ENCODE measurements around the gene ZNF827.
A peak's percentile ranks its signal among the peaks of the same experiment; 100 is the strongest.

The ZNF827 gene

DNA sequence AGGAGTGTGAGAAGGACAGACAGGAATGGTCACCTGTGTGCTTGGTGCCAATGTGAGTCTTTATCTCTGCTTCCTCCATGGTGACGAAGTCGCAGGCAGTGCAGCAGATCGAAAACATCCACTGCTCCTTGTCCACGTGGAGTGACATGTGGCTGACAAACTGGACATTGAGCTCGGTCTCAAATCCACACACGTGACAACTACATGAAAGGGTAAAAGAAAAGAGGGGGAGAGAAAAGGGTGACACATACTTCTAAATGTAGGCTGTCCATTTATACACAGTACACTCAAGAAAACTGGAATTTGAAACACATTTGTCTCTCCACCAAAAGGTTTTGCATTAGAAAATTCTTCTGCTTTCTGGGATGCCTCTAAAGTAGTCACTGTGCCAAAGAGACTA is 164.2 kb downstream of the ZNF827 start:
- Mint-ChIP-seq H3K27ac (no peak overlapping the region), H3K9me3 (no peaks in the 10 kb centered on the region), H3K4me1 (ENCODE audit: low read depth in 2 of 2) (no peaks in the 10 kb centered on the region), H3K27me3 (no peaks in the 10 kb centered on the region), H3K4me3 (no peak overlapping the region), H3K36me3 (ENCODE audit: insufficient read depth) (peaks cover 44% of the 10 kb centered on the region)
- no peak for ATAC-seq (replicated peaks)
- no peak for DNase-seq

- no peaks in the 10 kb centered on the region for H3K4me1 Mint-ChIP-seq (ENCODE audit: low read depth in 2 of 2)
- H3K27me3 Mint-ChIP-seq = no peaks in the 10 kb centered on the region
- no peak overlapping the region for H3K4me3 Mint-ChIP-seq
- no peak for DNase-seq
- no peak overlapping the region for H3K27ac Mint-ChIP-seq
- no peak for ATAC-seq (replicated peaks)
- peaks cover 37% of the 10 kb centered on the region for H3K36me3 Mint-ChIP-seq (ENCODE audit: insufficient read depth)
- H3K9me3 Mint-ChIP-seq = no peaks in the 10 kb centered on the region
Measured at GRCh38 chr4:145773581-145774234, 164.9 kb downstream of the ZNF827 start.

GRCh38 chr4:145772347-145772746 is 166.3 kb downstream of the ZNF827 start:
- DNase-seq (no peak), ATAC-seq (replicated peaks) (no peak)
- Mint-ChIP-seq H3K4me1 (ENCODE audit: low read depth in 2 of 2) (no peaks in the 10 kb centered on the region), H3K36me3 (ENCODE audit: insufficient read depth) (peaks cover 35% of the 10 kb centered on the region), H3K4me3 (no peak overlapping the region), H3K27me3 (no peaks in the 10 kb centered on the region), H3K27ac (no peak overlapping the region), H3K9me3 (no peaks in the 10 kb centered on the region)

GRCh38 chr4:145770124-145770523 is 168.5 kb downstream of the ZNF827 start:
- Mint-ChIP-seq H3K27me3 (no peaks in the 10 kb centered on the region), H3K36me3 (ENCODE audit: insufficient read depth) (peaks cover 33% of the 10 kb centered on the region), H3K4me1 (ENCODE audit: low read depth in 2 of 2) (no peaks in the 10 kb centered on the region), H3K9me3 (no peaks in the 10 kb centered on the region), H3K4me3 (no peak overlapping the region), H3K27ac (no peak overlapping the region)
- ATAC-seq (replicated peaks) (no peak), DNase-seq (no peak)

- DNase-seq (no peak), ATAC-seq (replicated peaks) (no peak)
- Mint-ChIP-seq H3K36me3 (ENCODE audit: insufficient read depth) (peaks cover 31% of the 10 kb centered on the region), H3K27me3 (no peaks in the 10 kb centered on the region), H3K4me1 (ENCODE audit: low read depth in 2 of 2) (no peaks in the 10 kb centered on the region), H3K27ac (no peak overlapping the region), H3K4me3 (no peak overlapping the region), H3K9me3 (no peaks in the 10 kb centered on the region)
Measured at GRCh38 chr4:145769450-145770037, 169.1 kb downstream of the ZNF827 start.

- ATAC-seq (replicated peaks) (no peak), DNase-seq (no peak)
- no peaks in the 10 kb centered on the region for H3K27me3 Mint-ChIP-seq
- no peak overlapping the region for H3K27ac Mint-ChIP-seq
- no peaks in the 10 kb centered on the region for H3K4me1 Mint-ChIP-seq (ENCODE audit: low read depth in 2 of 2)
- H3K36me3 Mint-ChIP-seq (ENCODE audit: insufficient read depth) = peaks cover 28% of the 10 kb centered on the region
- H3K4me3 Mint-ChIP-seq = no peak overlapping the region
- no peaks in the 10 kb centered on the region for H3K9me3 Mint-ChIP-seq
Measured at GRCh38 chr4:145766273-145766672, 172.3 kb downstream of the ZNF827 start.

- peaks cover 39% of the 10 kb centered on the region for H3K36me3 Mint-ChIP-seq (ENCODE audit: insufficient read depth)
- no peaks in the 10 kb centered on the region for H3K4me1 Mint-ChIP-seq (ENCODE audit: low read depth in 2 of 2)
Measured at GRCh38 chr4:145763399-145763798, 175.2 kb downstream of the ZNF827 start.

DNA sequence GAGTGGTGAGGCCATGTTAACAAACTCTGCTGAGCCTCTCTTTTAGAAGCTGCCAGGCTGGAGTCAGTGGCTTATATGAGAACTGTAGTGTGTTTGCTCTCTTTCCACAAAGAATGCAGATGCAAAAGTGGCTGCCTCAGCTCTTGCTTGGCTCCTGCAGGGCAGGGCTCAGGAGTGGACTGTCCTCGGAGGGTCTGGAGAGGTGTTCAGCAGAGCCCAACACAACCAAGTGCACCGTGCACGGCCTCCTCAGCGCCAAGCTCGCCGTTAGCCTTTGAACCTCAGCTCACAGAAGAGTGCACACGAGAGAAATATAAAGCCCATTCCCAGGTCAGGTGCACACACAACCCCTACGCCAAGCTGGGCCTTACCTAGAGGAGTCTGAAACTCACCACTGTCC is 175.9 kb downstream of the ZNF827 start:
- no peaks in the 10 kb centered on the region for H3K4me1 Mint-ChIP-seq (ENCODE audit: low read depth in 2 of 2)

More at GRCh38 chr4:145763399-145763798, 175.2 kb downstream of the ZNF827 start:
- Mint-ChIP-seq H3K27me3 (no peaks in the 10 kb centered on the region), H3K27ac (no peak overlapping the region), H3K4me3 (no peak overlapping the region), H3K9me3 (no peaks in the 10 kb centered on the region)
- no peak for ATAC-seq (replicated peaks)
- no peak for DNase-seq

DNA sequence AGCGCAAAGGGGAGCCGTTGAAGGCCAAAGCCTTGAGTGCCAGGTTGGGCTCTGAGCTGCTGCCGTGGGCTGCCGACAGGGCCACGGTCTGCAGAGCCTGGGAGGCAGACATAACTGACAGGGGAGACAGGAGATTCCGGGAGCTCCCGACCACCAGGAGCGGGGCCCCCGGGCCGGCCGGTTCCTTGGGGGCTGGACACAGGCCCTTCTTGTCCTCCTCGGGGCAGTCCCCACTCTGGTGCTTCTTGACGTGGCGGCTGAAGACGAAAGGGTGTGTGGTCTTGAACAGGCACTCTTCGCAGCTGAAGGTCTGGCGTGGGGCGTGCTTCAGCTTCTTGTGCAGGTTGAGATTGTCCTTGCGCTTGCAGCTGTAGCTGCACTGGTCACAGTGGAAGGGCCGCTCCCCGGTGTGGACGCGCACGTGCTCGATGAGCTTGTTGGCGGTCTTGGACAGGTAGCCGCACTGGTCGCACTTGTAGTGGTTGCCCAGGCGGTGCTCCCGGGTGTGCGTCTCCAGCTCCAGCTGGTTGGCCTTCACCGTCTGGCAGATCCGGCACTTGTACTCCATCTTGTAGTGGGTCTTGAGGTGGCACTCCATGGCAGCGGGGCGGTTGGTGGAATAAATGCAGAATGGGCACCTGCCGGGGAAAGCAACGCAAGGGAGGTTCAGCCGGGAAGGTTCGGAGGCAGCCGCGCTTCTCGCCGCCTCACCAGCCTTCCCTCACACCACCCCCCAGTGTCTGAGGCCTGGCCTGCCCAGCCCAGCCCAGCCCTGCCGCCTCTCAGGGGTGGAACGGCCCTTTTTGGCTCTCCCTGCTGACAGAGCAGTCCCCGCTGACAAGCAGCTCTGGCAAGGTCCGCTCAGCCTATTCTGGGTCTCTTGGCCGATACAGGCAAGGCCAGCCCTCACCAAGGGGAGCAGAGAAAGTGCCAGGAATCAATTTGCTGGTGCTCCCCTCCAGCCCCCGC is 177.4 kb downstream of the ZNF827 start:
- no peak for DNase-seq
- H3K4me1 Mint-ChIP-seq (ENCODE audit: low read depth in 2 of 2) = no peaks in the 10 kb centered on the region
- no peak overlapping the region for H3K4me3 Mint-ChIP-seq
- peaks cover 34% of the 10 kb centered on the region for H3K36me3 Mint-ChIP-seq (ENCODE audit: insufficient read depth)
- H3K27ac Mint-ChIP-seq = peak overlapping the region in 1 of 2 donors; percentile 13
- no peaks in the 10 kb centered on the region for H3K9me3 Mint-ChIP-seq
- ATAC-seq (replicated peaks) = no peak
- H3K27me3 Mint-ChIP-seq = no peaks in the 10 kb centered on the region

More for the DNA sequence above, 175.9 kb downstream of the ZNF827 start:
- H3K9me3 Mint-ChIP-seq = no peaks in the 10 kb centered on the region
- H3K36me3 Mint-ChIP-seq (ENCODE audit: insufficient read depth) = peaks cover 34% of the 10 kb centered on the region
- no peak for DNase-seq
- no peak overlapping the region for H3K27ac Mint-ChIP-seq
- no peak overlapping the region for H3K4me3 Mint-ChIP-seq
- H3K27me3 Mint-ChIP-seq = no peaks in the 10 kb centered on the region
- no peak for ATAC-seq (replicated peaks)

DNA sequence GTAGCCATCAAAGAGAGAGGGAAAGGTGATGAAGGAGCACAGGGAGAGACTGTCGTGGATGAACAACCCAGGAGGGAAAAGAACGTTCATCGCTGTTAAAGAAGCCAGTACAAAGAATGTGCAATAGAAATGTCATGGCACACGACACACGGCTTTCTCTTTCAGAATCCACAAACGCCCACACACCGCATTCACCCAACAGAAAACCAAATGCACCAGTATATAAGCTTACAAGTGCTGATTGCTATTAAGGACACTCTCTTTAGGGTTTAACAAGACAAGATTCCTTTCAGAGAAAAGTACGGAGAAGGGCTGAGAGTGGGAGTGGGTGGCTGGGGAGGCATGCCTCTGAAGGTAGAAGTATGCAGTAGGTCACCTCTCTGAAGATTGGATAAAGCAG is 178.4 kb downstream of the ZNF827 start:
- H3K27me3 Mint-ChIP-seq = no peaks in the 10 kb centered on the region
- H3K4me3 Mint-ChIP-seq = no peak overlapping the region
- no peaks in the 10 kb centered on the region for H3K9me3 Mint-ChIP-seq
- DNase-seq (no peak), ATAC-seq (replicated peaks) (no peak)
- H3K36me3 Mint-ChIP-seq (ENCODE audit: insufficient read depth) = peaks cover 28% of the 10 kb centered on the region
- H3K27ac Mint-ChIP-seq = peak overlapping the region in 1 of 2 donors; percentile 13
- no peaks in the 10 kb centered on the region for H3K4me1 Mint-ChIP-seq (ENCODE audit: low read depth in 2 of 2)

DNA sequence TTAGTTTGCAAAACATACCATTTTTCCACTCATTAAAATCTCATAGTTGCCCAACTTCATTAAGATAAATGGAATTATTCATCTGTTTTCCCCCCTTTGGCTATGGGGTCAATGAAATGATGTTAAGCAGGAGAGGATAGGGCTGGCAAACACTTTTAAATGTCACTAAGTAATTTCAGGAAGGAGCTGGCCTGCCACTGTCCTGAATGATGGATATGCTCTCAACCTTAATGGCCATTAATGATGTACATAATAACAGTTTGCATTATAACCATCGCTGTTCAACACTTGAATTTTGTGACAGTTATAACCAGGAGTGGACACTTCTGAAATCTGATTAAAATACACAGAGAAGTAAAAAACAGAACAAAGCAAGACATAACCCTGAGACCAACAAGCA is 181.4 kb downstream of the ZNF827 start:
- H3K27me3 Mint-ChIP-seq = peaks cover 3 to 4% of the 10 kb centered on the region in 2 donors
- no peak overlapping the region for H3K4me3 Mint-ChIP-seq
- DNase-seq (no peak), ATAC-seq (replicated peaks) (no peak)
- H3K27ac Mint-ChIP-seq = no peak overlapping the region
- no peaks in the 10 kb centered on the region for H3K4me1 Mint-ChIP-seq (ENCODE audit: low read depth in 2 of 2)
- peaks cover 20% of the 10 kb centered on the region for H3K36me3 Mint-ChIP-seq (ENCODE audit: insufficient read depth)
- no peaks in the 10 kb centered on the region for H3K9me3 Mint-ChIP-seq

DNA sequence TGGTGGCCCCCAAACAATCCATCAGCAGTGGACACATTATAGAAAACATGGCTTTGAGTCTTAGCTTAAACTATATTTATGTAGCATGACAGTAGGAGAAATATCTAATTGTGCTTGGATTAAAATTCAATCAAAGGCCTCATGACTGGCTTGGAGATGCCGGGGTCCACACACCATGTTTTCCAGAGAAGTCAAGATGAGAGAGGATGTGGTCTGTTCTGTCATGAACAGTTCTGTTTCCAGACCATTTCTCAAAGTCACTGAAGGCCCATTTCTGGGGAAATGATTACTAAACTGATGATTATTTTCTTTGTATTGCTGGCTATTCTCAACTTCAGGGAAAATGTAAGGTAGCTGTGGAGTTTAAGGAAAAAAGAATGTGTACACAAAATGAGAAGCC is 182.4 kb downstream of the ZNF827 start:
- Mint-ChIP-seq H3K4me1 (ENCODE audit: low read depth in 2 of 2) (no peaks in the 10 kb centered on the region), H3K27me3 (peaks cover 13% of the 10 kb centered on the region in 2 donors), H3K36me3 (ENCODE audit: insufficient read depth) (peaks cover 19% of the 10 kb centered on the region), H3K9me3 (no peaks in the 10 kb centered on the region), H3K27ac (no peak overlapping the region), H3K4me3 (no peak overlapping the region)
- ATAC-seq (replicated peaks) = no peak
- DNase-seq = no peak

DNA sequence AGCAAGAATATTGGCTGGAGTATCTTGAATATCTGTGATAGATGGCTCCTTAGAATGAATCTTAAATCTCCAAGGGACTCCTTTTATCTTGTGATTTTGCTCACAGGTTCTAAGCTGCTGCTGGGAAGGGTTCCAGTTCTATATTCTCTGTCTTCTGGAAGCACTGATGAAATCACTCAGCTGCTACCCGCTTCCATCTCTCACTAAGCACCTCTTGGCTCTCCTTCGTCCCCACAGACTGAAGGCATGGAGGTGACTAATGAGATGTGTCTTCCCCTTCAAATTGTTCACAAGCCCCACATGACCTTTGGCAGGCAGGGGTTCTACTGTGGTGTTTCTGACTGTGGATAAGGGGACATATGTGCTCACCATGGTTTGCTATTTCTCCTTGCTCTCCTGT is 182.8 kb downstream of the ZNF827 start:
- Mint-ChIP-seq H3K9me3 (peaks cover 0 to 4% of the 10 kb centered on the region in 2 donors), H3K4me3 (no peak overlapping the region), H3K27ac (no peak overlapping the region), H3K27me3 (peaks cover 17% of the 10 kb centered on the region in 2 donors), H3K4me1 (ENCODE audit: low read depth in 2 of 2) (no peaks in the 10 kb centered on the region), H3K36me3 (ENCODE audit: insufficient read depth) (peaks cover 17% of the 10 kb centered on the region)
- ATAC-seq (replicated peaks) = no peak
- DNase-seq = no peak
